HepG2 (cell line): Measurements from ENCODE around the gene KRT76. TPM values are rescaled to one million over a fixed set of nuclear protein-coding genes. Genes with fewer than 3 reads are reported as not detected.

ENCODE experiments used
- ATAC-seq: fragments of 200-7000 bp; cut with Tn5 transposase; 3 replicates; pipeline ENCODE4 v1.9.1; 2020; ENCODE audit warnings: mild to moderate bottlenecking, moderate library complexity
- BruUV-seq: library from RNA; stranded (reverse); fragments of 400-500 nt; replicated peaks from 2 replicates; lab custom pipeline; 2021; lab: Mats Ljungman, UMichigan
- CTCF ChIA-PET: fragments of 300-600 bp; formaldehyde crosslinking; extraction: SDS; loops from one replicate; lab custom pipeline; 2021; ENCODE audit warnings: low total read pairs, inconsistent platforms, low intra/inter-chr PET ratio; lab: Yijun Ruan, JAX
- POLR2A ChIA-PET: fragments of 350-600 bp; sonication (Branson Sonifier 250); formaldehyde crosslinking; loops from one replicate; lab custom pipeline; 2020; ENCODE audit warnings: antibody characterized with exemption, inconsistent platforms; lab: Yijun Ruan, JAX
- DNase-seq: peaks from one replicate; pipeline ENCODE4 v3.0.0-alpha.2; 2015; ENCODE audit warnings: low spot score
- FAIRE-seq: peaks from 3 replicates; lab custom pipeline; 2011; peaks lifted over from hg19 to GRCh38; lab: Jason Lieb, UNC
- H2AFZ ChIP-seq: one replicate; pipeline ENCODE4 v1.6.1; 2011; ENCODE audit warnings: low read length, inconsistent platforms
- H3K27ac ChIP-seq: fragments of 300-600 bp; 3 replicates; pipeline ENCODE4 v1.8.0; 2011; ENCODE audit warnings: mixed run types, mild to moderate bottlenecking, mixed read lengths, low read length, inconsistent platforms; ENCODE audit not compliant: insufficient read depth; ENCODE audit errors: extremely low read length
- H3K27me3 ChIP-seq, 2 experiments: fragments of 200-600 bp in 1 of 2; 2 replicates in 1 of 2; 3 replicates in 1 of 2; pipeline versions ENCODE4 v1.6.0 to v1.8.0; 2011; ENCODE audit warnings: low read length in 2 of 2, mild to moderate bottlenecking in 2 of 2, moderate library complexity in 2 of 2, inconsistent platforms in 1 of 2; ENCODE audit not compliant: insufficient read depth in 2 of 2, control insufficient read depth in 1 of 2
- H3K36me3 ChIP-seq, 2 experiments: fragments of 200-600 bp in 1 of 2; replicated peaks in 1 of 2; 2 replicates in 1 of 2; 3 replicates in 1 of 2; pipeline versions ENCODE4 v1.5.1 to v1.8.0; 2011; ENCODE audit warnings: low read length in 2 of 2, inconsistent platforms in 1 of 2; ENCODE audit not compliant: insufficient read depth in 2 of 2, control insufficient read depth in 1 of 2
- H3K4me1 ChIP-seq: 2 replicates; pipeline ENCODE4 v1.5.1; 2012; ENCODE audit warnings: low read length, inconsistent platforms; ENCODE audit not compliant: insufficient read depth
- H3K4me2 ChIP-seq: 2 replicates; pipeline ENCODE4 v1.6.0; 2011; ENCODE audit warnings: low read depth, low read length, inconsistent platforms
- H3K4me3 ChIP-seq, 3 experiments: fragments of 200-600 bp in 1 of 3; sonication (generic), shearing (Covaris generic) in 1 of 3; replicated peaks in 1 of 3; 2 replicates each; pipeline ENCODE4 v1.5.1; 2011 to 2016; ENCODE audit warnings: low read length in 3 of 3, inconsistent platforms in 2 of 3, low read depth in 2 of 3, mild to moderate bottlenecking in 2 of 3, control low read depth in 1 of 3, mixed read lengths in 1 of 3; ENCODE audit not compliant: insufficient read depth in 1 of 3
- H3K79me2 ChIP-seq: one replicate; pipeline ENCODE4 v1.6.1; 2011; ENCODE audit warnings: low read length, inconsistent platforms; ENCODE audit not compliant: insufficient read depth
- H3K9ac ChIP-seq: 2 replicates; pipeline ENCODE4 v1.6.0; 2011; ENCODE audit warnings: mild to moderate bottlenecking, low read depth, low read length, inconsistent platforms; ENCODE audit not compliant: insufficient read depth
- H3K9me3 ChIP-seq: 2 replicates; pipeline ENCODE4 v1.5.1; 2012; ENCODE audit warnings: mild to moderate bottlenecking, low read length
- H4K20me1 ChIP-seq: 2 replicates; pipeline ENCODE4 v1.6.0; 2011; ENCODE audit warnings: inconsistent platforms, mild to moderate bottlenecking, low read length, moderate library complexity; ENCODE audit not compliant: insufficient read depth
- ATAD3A ChIP-seq: sonication (generic); formaldehyde crosslinking; IDR thresholded peaks from 2 replicates; pipeline ENCODE4 v1.4.0; 2020; ENCODE audit warnings: missing genetic modification reagents
- ATF6 ChIP-seq: sonication (generic); formaldehyde crosslinking; conservative IDR thresholded peaks from 2 replicates; pipeline ENCODE4 v1.4.0; 2020; ENCODE audit warnings: missing genetic modification reagents
- HIC2 ChIP-seq: sonication (generic); formaldehyde crosslinking; IDR thresholded peaks from 2 replicates; pipeline ENCODE4 v1.9.0; 2022; ENCODE audit warnings: low read depth, missing genetic modification reagents
- HNRNPUL1 ChIP-seq: fragments of 200-400 bp; formaldehyde crosslinking; IDR thresholded peaks from 2 replicates; pipeline ENCODE4 v1.6.1; 2017; ENCODE audit warnings: low read depth, mild to moderate bottlenecking, low read length, moderate library complexity
- NFRKB ChIP-seq: fragments of 450-650 bp; IDR thresholded peaks from 2 replicates; pipeline ENCODE4 v1.6.1; 2017
- ZMAT5 ChIP-seq: sonication (generic); formaldehyde crosslinking; IDR thresholded peaks from 2 replicates; pipeline ENCODE4 v1.5.0; 2020; ENCODE audit warnings: mild to moderate bottlenecking, low read depth, missing genetic modification reagents, borderline replicate concordance
- ZNF24 ChIP-seq: fragments of 450-650 bp; IDR thresholded peaks from 2 replicates; pipeline ENCODE4 v1.6.1; 2017; ENCODE audit warnings: antibody characterized with exemption, mild to moderate bottlenecking
- WGBS: methylation state at CpG from one replicate; pipeline ENCODE4 v1.1.6; 2017; ENCODE audit warnings: low lambda C conversion rate; 5-methylcytosine and 5-hydroxymethylcytosine counted together
- in situ Hi-C: cut with HindIII; loops from 2 replicates; pipeline ENCODE4 v1.10.0; 2017; ENCODE audit warnings: low pct_unique_long_range_greater_than_20kb; ENCODE audit not compliant: extremely low pct_ligation_motif_present
- intact Hi-C: fragments of 100-400 bp; cut with micrococcal nuclease; formaldehyde crosslinking; loops from one replicate; pipeline ENCODE4 v1.10.0; 2022; ENCODE audit not compliant: unreplicated experiment
- polyA plus RNA-seq, 8 experiments: library from polyadenylated mRNA; depleted of rRNA in 3 of 8; stranded (reverse) in 7 of 8; unstranded in 1 of 8; fragments of >200 nt; fragmentation: Illumina TruSeq in 4 of 8; extraction: Trizol in 4 of 8; gene quantifications; 2 replicates each; pipeline versions ENCODE4 v1.2.1 to v1.2.3, GENCODE V29; 2011 to 2016; ENCODE audit warnings: low read depth in 4 of 8, missing spikeins in 1 of 8, mixed read lengths in 1 of 8; ENCODE audit not compliant: insufficient read depth in 1 of 8
- total RNA-seq, 5 experiments: library from RNA; depleted of rRNA; stranded (reverse); fragments of >200 nt; fragmentation: Illumina TruSeq; extraction: Trizol; gene quantifications; 2 replicates each; pipeline ENCODE4 v1.2.3, GENCODE V29; 2016; ENCODE audit warnings: low read depth in 1 of 5

KRT76 gene
- total and polyA plus RNA-seq, 2 of the 13 experiments (the other 11 are each of a cell fraction or from before 2014, with no cell fraction given) = not detected

GRCh38 chr12:52817003-52817698 lies 40.0 kb upstream of the KRT76 start (continued):
- TF ChIP-seq HIC2 = no peak

- no peak overlapping the region for H3K9ac ChIP-seq
- H2AFZ ChIP-seq = no peak overlapping the region
- TF ChIP-seq ATF6 (no peak), ATAD3A (CRISPR knock-in tag) (no peak), ZNF24 (no peak), NFRKB (no peak), HNRNPUL1 (no peak), ZMAT5 (CRISPR knock-in tag) (no peak)
- ChIA-PET POLR2A (no interaction called here), CTCF (no interaction called here)
- H3K27ac ChIP-seq = no peak overlapping the region
- H3K9me3 ChIP-seq = no peaks in the 10 kb centered on the region
- in situ Hi-C loops = no loop called here
- no TSS peak for BruUV-seq
- intact Hi-C loops = no loop called here
- H3K4me1 ChIP-seq = no peaks in the 10 kb centered on the region
- DNase-seq (no peak), ATAC-seq (no peak), FAIRE-seq (no peak)
- no peak overlapping the region for H3K4me2 ChIP-seq
- H3K79me2 ChIP-seq = no peaks in the 10 kb centered on the region
- no peaks in the 10 kb centered on the region for H3K36me3 ChIP-seq
- no peak overlapping the region for H3K4me3 ChIP-seq
- no peaks in the 10 kb centered on the region for H4K20me1 ChIP-seq
- WGBS = 18% methylated on average over 3 of the region's 9 CpGs
- H3K27me3 ChIP-seq = peaks cover 4 to 47% of the 10 kb centered on the region in 2 experiments; a peak in 4 of 5 replicates
Measured at GRCh38 chr12:52815676-52816588, 38.8 kb upstream of the KRT76 start.
